HG03139 (cell line): Measurements from ENCODE around the gene RBM47.

Source experiments
- ATAC-seq: cut with Tn5 transposase; IDR thresholded peaks from one replicate; pipeline ENCODE4 v1.9.1; 2021; ENCODE audit not compliant: unreplicated experiment

The RBM47 gene

DNA sequence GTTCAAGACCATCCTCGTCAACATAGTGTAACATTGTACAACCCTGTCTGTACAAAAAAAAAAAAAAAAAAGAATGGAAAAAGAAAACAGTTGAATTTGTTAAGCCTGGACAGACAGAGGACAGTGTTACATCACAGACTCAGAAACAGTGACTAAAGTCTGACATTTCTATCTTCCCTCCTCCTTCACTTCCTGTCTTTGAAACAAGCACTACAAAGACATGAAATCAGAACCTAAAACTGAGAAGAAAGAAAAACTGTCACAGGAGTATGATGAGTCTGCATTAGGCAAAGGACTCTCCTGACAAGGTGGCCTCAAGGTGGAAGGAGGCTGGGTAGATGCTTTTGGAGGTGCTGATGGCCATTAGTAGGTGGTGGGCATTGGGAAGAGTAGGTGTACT is 126.7 kb downstream of the RBM47 start:
- no peak for ATAC-seq

DNA sequence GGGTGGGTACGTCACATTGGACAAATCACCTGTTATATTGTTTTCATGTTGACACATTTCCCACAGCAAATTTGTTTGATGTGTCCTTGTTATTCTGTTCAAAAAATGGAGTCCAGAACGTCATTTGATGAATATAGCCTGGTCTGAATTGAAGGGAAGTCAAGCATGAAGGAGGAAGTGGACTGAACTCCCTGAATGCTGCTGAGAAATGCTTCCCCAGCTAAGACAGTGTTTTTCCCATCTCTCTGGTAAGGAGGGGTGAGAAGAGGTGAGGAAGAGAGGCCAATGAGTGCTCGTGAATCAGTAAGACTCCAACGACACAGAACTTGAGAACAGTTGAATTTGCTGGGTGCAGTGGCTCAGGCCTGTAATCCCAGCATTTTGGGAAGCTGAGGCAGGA is 127.4 kb downstream of the RBM47 start:
- no peak for ATAC-seq

DNA sequence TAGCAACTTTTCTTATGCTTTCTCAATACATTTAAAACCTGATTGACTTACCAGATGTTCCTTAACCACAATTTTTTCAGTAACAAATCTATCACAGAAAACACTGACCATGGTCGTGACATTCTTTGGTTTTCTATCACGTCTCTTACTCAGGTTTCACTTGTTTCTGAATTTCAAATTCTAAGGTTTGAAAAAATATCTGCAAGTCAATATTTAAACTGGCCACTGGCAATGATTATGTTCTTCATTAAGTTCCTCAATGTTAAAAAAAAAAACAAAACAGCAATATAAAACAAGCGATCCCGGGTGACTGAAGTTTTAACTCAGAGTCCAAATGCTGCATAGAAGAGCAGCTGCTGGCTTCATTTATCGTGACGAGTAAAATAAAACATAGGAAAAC is 128.9 kb downstream of the RBM47 start:
- ATAC-seq, result no peak

DNA sequence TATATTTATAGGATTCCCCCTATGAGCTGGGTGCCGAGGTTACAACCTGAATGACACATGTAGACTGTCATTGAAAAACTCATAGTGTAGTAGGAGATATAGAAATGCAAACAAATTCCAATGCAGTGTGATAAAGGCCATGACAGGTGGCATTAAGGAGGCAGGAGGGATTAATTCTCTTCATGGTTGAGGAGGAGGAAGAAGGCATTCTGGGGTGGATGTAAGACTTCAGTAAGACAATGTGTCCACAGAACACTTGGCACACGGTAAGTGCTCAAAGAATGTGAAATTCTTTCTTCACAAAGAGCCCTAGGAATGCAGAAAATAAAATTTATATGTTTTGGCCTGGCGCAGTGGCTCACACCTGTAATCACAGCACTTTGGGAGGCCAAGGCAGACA is 136.5 kb downstream of the RBM47 start:
- ATAC-seq, result no peak

DNA sequence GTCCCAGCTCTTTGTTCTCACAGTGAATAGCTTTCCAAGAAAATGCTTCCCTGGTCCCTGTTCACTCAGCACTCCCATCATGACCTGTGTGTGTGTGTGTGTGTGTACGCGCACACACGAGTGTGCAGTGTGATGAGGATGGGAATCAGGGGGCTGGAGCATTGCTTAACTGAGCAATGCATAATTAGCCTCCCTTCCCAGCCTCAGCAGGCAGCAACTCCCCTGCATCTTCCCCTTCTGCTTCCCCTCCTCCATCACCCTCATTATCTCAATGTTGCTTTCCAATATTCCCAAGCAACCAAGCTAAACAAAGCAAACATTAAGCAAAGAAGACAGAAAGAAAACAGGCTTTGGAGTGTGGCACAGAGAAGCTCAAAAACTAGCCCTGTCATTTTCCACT is 137.0 kb downstream of the RBM47 start:
- no peak for ATAC-seq

- no peak for ATAC-seq
Observed at GRCh38 chr4:40490481-40490880, 139.2 kb downstream of the RBM47 start.

- ATAC-seq, result no peak
Observed at GRCh38 chr4:40489961-40490360, 139.7 kb downstream of the RBM47 start.

DNA sequence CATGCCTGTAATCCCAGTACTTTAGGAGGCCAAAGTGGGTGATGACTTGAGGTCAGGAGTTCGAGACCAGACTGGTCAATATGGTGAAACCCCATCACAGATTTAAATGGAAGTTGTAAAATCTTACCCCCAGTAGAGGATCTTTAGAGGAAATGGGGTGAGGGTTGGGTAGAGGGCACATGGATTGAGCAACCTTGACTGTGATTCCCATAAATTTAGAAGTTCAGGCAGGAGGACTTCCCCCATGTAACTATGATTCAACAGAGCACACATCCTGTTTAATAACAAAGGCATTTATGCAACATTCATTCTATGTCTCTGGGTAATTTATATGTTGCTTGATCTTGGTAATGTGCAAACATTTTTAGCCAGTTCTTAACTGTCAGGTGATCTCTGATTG is 143.1 kb downstream of the RBM47 start:
- ATAC-seq, result no peak

- no peak for ATAC-seq
Observed at GRCh38 chr4:40484346-40485090, 145.1 kb downstream of the RBM47 start.

- ATAC-seq, result no peak
Observed at GRCh38 chr4:40482985-40483647, 146.5 kb downstream of the RBM47 start.

DNA sequence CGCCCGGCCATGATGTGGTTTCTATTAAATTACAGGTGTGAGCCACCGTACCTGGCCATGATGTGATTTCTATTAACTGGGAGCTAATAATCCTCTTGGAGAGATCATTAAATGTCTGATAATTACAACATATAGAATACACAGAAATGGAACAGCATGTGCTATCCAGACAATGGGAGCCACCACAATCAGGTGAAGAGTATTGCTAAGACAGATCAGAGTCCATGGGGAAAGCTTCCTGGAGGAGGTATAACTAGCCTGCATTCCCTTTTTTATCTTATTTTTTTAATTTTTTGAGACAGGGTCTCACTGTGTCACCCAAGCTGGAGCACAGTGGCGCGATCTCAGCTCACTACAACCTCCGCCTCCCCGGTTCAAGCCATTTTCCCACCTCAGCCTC is 147.7 kb downstream of the RBM47 start:
- no peak for ATAC-seq

GRCh38 chr4:40480291-40480690 is 149.4 kb downstream of the RBM47 start:
- ATAC-seq, result no peak

DNA sequence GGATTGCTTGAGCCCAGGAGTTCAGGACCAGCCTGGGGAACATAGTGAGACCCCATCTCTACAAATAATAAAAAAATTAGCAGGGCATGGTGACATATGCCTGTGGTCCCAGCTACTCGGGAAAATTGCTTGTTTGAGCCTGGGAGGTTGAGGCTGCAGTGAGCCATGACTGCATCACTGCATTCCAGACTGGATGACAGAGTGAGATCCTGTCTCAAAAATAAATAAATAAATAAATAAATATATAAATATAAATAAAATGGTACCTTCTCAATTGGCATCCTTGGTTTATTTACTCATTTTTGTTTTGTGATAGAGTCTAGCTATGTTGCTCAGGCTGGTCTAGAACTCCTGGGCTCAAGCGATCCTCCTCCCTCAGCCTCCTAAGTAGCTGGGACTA is 150.3 kb downstream of the RBM47 start:
- no peak for ATAC-seq

GRCh38 chr4:40475609-40476008 is 154.1 kb downstream of the RBM47 start:
- no peak for ATAC-seq

DNA sequence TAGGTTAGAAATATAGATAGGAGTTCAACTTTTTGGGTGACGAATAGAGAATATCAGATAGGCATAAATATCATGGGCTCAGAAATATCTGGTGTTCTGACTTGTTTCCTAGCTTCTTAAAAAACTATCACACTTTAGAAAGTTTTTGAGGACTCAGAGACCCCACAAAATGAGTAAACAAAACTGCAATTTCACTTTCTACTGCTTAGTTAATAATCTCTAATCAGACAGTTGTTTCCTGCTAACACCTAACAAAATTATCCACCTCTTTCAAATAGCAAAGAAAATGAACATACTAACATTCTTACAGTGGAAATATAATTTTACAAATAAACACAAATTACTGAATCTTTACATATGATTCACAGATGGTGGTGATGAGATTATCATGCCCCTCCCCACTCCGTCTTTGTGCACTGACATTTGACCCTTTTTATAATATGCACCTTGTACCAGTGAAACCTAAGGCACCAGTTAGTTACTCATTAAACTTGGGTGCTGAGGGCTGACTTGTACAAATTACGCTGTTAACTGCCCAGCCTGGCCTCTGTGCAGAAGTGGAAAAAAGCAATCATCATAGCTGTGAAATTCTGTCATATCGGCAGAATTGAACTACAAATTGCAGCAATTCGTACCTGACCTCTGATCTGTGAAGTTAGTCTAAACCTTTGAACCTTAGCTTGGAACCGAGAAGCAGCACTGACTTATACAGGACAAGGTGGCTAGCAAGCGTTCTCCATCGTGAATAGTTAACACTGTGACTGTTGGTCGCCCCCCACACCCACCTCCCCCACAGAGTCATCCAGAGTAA is 155.9 kb downstream of the RBM47 start:
- peak; percentile 78 for ATAC-seq

- ATAC-seq, result no peak
Observed at GRCh38 chr4:40471923-40472322, 157.7 kb downstream of the RBM47 start.

- ATAC-seq, result no peak
Observed at GRCh38 chr4:40466789-40467188, 162.9 kb downstream of the RBM47 start.

DNA sequence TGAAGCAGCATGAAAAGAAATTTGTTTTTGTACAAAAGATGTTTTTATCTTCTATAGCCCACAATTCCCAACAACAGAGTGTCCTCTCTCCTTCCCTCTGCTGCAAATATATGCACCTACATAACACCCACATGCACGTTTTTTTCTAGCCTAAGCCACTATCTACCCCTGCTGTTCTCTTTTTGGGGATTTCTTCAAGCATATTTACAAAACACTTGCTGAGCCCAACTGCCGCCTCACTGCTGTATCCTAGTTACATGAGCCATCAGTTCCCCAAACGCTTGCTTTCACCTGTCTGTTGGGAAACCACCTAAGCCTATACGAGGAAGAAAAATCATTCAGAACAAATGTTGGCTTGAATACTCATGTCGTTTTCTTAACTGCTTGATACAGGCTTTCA is 167.3 kb downstream of the RBM47 start:
- peak; percentile 59 for ATAC-seq

GRCh38 chr4:40461879-40462278 is 167.8 kb downstream of the RBM47 start:
- no peak for ATAC-seq

DNA sequence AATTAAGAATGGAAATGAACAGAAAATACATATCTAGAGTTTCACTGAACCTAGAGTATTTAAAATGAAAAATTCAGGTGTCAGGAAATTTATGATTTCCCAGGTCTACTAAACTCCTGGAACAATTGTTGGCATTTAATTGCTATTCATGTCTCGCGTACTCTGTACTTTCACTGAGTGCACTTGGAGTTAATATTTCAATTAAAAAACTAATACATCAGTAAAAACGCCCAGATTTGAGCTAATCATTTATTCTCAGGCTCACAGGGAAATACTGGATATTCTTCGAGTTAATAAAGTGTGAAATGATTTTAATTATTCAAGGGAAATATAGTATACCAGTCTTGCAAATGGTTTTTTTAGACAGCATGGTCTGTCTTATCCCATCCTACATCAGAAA is 168.6 kb downstream of the RBM47 start:
- no peak for ATAC-seq

- ATAC-seq, result no peak
Observed at GRCh38 chr4:40458683-40459082, 171.0 kb downstream of the RBM47 start.

DNA sequence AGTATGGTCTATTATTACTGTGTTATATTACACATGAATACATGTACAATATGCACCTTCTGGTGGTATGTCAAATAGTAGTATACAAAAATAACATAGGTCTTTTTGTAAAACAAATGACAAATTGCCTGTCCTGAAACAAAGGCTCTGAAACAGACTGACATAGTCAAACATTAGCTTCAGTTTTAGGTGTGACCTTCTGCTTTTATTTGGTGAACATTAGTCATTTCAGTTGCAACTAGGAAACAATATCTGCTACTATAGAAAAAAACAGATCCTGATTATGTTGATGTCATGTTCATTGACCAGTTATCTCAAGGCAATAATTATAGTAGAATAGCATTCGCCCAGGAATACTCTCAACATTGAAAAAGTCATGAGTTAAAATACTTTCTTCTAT is 171.6 kb downstream of the RBM47 start:
- ATAC-seq, result no peak
